ENCODE results near the gene CACNA1G. TPM values are rescaled to one million over a fixed set of nuclear protein-coding genes. Genes with fewer than 3 reads are reported as not detected.

Gene CACNA1G
- total RNA-seq, 6 experiments from 2014 or later = not detected

- intact Hi-C loops (cut with DNase I) = no loop called here
- ATAC-seq (no peak), DNase-seq (no peak)
- no peak overlapping the region for H3K4me3 ChIP-seq
- TF ChIP-seq POLR2A (IDR thresholded peaks at IDR 0.05) (no peak), CTCF (IDR thresholded peaks at IDR 0.05) (no peak)
- H3K9me3 ChIP-seq = no peaks in the 10 kb centered on the region
- WGBS (ENCODE audit: insufficient coverage, low coverage, low lambda C conversion rate, missing lambda C conversion rate) = 85% methylated on average over 7 of the region's 7 CpGs
- H3K27ac ChIP-seq = no peak overlapping the region
- H3K4me1 ChIP-seq = peaks cover 0 to 7% (median 0%) of the 10 kb centered on the region in 4 donors
- no peaks in the 10 kb centered on the region for H3K36me3 ChIP-seq
- peaks cover 0 to 6% of the 10 kb centered on the region in 2 donors for H3K27me3 ChIP-seq
Observed at GRCh38 chr17:50529849-50530248, 30.7 kb upstream of the CACNA1G start.

- no peak for TF ChIP-seq CTCF (IDR thresholded peaks at IDR 0.05)
- TF ChIP-seq POLR2A (IDR thresholded peaks at IDR 0.05) = no peak
- Histone ChIP-seq H3K27me3 (peaks cover 0 to 6% of the 10 kb centered on the region in 2 donors), H3K27ac (no peak overlapping the region), H3K36me3 (no peaks in the 10 kb centered on the region), H3K4me3 (no peak overlapping the region), H3K4me1 (peaks cover 0 to 7% (median 0%) of the 10 kb centered on the region in 4 donors), H3K9me3 (no peaks in the 10 kb centered on the region)
- no peak for DNase-seq
- ATAC-seq = no peak
- intact Hi-C loops (cut with DNase I) = no loop called here
- 36% methylated on average over 3 of the region's 6 CpGs for WGBS (ENCODE audit: insufficient coverage, low coverage, low lambda C conversion rate, missing lambda C conversion rate)
Observed at GRCh38 chr17:50531428-50532025, 29.0 kb upstream of the CACNA1G start.

- intact Hi-C loops (cut with DNase I) = no loop called here
- 7% methylated on average over 11 of the region's 21 CpGs for WGBS (ENCODE audit: insufficient coverage, low coverage, low lambda C conversion rate, missing lambda C conversion rate)
- H3K4me1 ChIP-seq = peaks cover 0 to 7% (median 0%) of the 10 kb centered on the region in 4 donors
- ATAC-seq (peak in 2 of 4 donors; percentile 26 to 43), DNase-seq (peak in 1 of 3 donors; percentile 60)
- H3K27me3 ChIP-seq = peaks cover 0 to 6% of the 10 kb centered on the region in 2 donors
- no peak within 1 kb of the TSS for H3K27ac ChIP-seq
- H3K9me3 ChIP-seq = no peaks in the 10 kb centered on the region
- TF ChIP-seq CTCF (IDR thresholded peaks at IDR 0.05) = no peak
- TF ChIP-seq POLR2A (IDR thresholded peaks at IDR 0.05) = no peak
- H3K4me3 ChIP-seq = no peak within 1 kb of the TSS
- H3K36me3 ChIP-seq = no peaks in the 10 kb centered on the region
Observed at GRCh38 chr17:50532452-50533024, 28.0 kb upstream of the CACNA1G start, which contains the start of gene EPN3. Gene EPN3, plus strand, starts transcription at chr17:50532735. Its CDS starts 3,822 bp downstream, at chr17:50536557.

- no peak for DNase-seq
- Histone ChIP-seq H3K4me1 (peaks cover 0 to 7% (median 0%) of the 10 kb centered on the region in 4 donors), H3K27me3 (peaks cover 0 to 6% of the 10 kb centered on the region in 2 donors)
Observed at GRCh38 chr17:50533185-50533584, 27.3 kb upstream of the CACNA1G start.

More at GRCh38 chr17:50533185-50533584, 27.3 kb upstream of the CACNA1G start:
- ATAC-seq = no peak
- H3K36me3 ChIP-seq = no peaks in the 10 kb centered on the region
- no peak overlapping the region for H3K27ac ChIP-seq
- no peaks in the 10 kb centered on the region for H3K9me3 ChIP-seq
- H3K4me3 ChIP-seq = no peak overlapping the region
- TF ChIP-seq CTCF (IDR thresholded peaks at IDR 0.05) = no peak
- TF ChIP-seq POLR2A (IDR thresholded peaks at IDR 0.05) = no peak
- intact Hi-C loops (cut with DNase I) = no loop called here
- 5% methylated on average over 3 of the region's 5 CpGs for WGBS (ENCODE audit: insufficient coverage, low coverage, low lambda C conversion rate, missing lambda C conversion rate)

Data from right lobe of liver (tissue), 6 donors.